Measurements from ENCODE around the gene JAKMIP2. TPM values are rescaled to one million over a fixed set of nuclear protein-coding genes. Genes with fewer than 3 reads are reported as not detected.

The JAKMIP2 gene
- polyA plus RNA-seq, 1 donor from 2014 or later = 46.3 TPM

- no peak overlapping the region for H3K4me2 ChIP-seq (ENCODE audit: low read length)
- no peak overlapping the region for H3K27ac ChIP-seq (ENCODE audit: low read length)
These were observed 213.7 kb downstream of the JAKMIP2 start for GRCh38 chr5:147568710-147569406.

More at GRCh38 chr5:147568710-147569406, 213.7 kb downstream of the JAKMIP2 start:
- no peak overlapping the region for H2AFZ ChIP-seq (ENCODE audit: low read depth, low read length)
- TF ChIP-seq TAF1 (IDR thresholded peaks at IDR 0.05; ENCODE audit: low read depth) (no peak), SMC3 (conservative IDR thresholded peaks at IDR 0.05; ENCODE audit: poor library complexity) (no peak), EZH2 (IDR thresholded peaks at IDR 0.05; ENCODE audit: borderline replicate concordance, insufficient read depth, low read length, poor library complexity, severe bottlenecking) (no peak), MXI1 (conservative IDR thresholded peaks at IDR 0.05; ENCODE audit: poor library complexity, severe bottlenecking) (no peak), EP300 (conservative IDR thresholded peaks at IDR 0.05; ENCODE audit: poor library complexity, severe bottlenecking) (no peak), CTCF (IDR thresholded peaks at IDR 0.05; ENCODE audit: poor library complexity, severe bottlenecking) (no peak), RAD21 (conservative IDR thresholded peaks at IDR 0.05) (no peak), POLR2AphosphoS5 (IDR thresholded peaks at IDR 0.05) (no peak), REST (IDR thresholded peaks at IDR 0.05; ENCODE audit: borderline replicate concordance) (no peak)
- H4K20me1 ChIP-seq (ENCODE audit: insufficient read depth) = no peaks in the 10 kb centered on the region
- H3K9me3 ChIP-seq (ENCODE audit: low read length) = no peaks in the 10 kb centered on the region
- no peaks in the 10 kb centered on the region for H3K36me3 ChIP-seq (ENCODE audit: insufficient read depth, low read length)
- H3K4me3 ChIP-seq (ENCODE audit: low read length) = no peak overlapping the region
- H3K9ac ChIP-seq (ENCODE audit: low read length) = no peak overlapping the region
- H3K27me3 ChIP-seq (ENCODE audit: insufficient read depth, low read depth, low read length) = no peaks in the 10 kb centered on the region
- no peaks in the 10 kb centered on the region for H3K79me2 ChIP-seq (replicated peaks; ENCODE audit: insufficient read depth, low read length)
- no peaks in the 10 kb centered on the region for H3F3A ChIP-seq (ENCODE audit: insufficient read depth, low read length, poor library complexity, severe bottlenecking)
- H3K9me2 ChIP-seq (ENCODE audit: insufficient read depth, low read length) = no peaks in the 10 kb centered on the region
